GM12801 (cell line): Measurements from ENCODE around the gene SLC43A1.

ENCODE experiments used
- TF ChIP-seq, protein P1 (sequence below): IDR thresholded peaks from one replicate; pipeline ENCODE4 v1.5.1; 2011; ENCODE audit warnings: control low read depth; ENCODE audit not compliant: insufficient read length; ENCODE audit errors: extremely low read depth

SLC43A1 gene

DNA sequence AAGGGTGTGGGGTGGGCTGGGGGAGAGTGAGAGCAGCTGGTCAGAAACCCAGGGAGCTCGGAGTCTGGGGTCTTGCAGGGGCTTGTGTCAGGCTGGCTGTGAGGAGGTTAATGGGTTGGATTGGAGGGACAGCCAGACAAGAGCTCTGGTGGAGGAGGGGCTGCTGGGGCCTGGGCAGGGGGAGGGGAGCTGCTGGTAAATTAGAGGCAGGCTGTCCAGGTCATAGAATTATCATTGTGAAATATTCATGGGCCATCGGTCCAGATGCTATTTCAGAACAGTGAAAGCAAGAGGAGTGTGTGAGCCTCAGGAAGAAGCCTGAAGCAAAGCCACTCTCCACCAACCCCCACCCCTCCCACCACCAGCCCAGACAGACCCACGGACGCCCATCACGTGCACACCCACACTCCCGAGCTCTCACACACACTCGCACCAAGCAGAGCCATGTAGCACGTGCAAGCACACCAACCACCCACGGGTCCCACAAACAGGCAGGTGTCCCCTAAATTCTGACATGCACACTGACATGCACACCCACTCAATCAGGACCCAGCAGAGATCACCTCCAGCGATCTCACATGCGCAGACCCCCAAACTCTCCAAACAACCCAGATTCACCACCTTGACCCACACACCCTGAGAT, 36.4 kb downstream of the SLC43A1 start:
- TF ChIP-seq, protein P1, sequence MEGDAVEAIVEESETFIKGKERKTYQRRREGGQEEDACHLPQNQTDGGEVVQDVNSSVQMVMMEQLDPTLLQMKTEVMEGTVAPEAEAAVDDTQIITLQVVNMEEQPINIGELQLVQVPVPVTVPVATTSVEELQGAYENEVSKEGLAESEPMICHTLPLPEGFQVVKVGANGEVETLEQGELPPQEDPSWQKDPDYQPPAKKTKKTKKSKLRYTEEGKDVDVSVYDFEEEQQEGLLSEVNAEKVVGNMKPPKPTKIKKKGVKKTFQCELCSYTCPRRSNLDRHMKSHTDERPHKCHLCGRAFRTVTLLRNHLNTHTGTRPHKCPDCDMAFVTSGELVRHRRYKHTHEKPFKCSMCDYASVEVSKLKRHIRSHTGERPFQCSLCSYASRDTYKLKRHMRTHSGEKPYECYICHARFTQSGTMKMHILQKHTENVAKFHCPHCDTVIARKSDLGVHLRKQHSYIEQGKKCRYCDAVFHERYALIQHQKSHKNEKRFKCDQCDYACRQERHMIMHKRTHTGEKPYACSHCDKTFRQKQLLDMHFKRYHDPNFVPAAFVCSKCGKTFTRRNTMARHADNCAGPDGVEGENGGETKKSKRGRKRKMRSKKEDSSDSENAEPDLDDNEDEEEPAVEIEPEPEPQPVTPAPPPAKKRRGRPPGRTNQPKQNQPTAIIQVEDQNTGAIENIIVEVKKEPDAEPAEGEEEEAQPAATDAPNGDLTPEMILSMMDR, result no peak

DNA sequence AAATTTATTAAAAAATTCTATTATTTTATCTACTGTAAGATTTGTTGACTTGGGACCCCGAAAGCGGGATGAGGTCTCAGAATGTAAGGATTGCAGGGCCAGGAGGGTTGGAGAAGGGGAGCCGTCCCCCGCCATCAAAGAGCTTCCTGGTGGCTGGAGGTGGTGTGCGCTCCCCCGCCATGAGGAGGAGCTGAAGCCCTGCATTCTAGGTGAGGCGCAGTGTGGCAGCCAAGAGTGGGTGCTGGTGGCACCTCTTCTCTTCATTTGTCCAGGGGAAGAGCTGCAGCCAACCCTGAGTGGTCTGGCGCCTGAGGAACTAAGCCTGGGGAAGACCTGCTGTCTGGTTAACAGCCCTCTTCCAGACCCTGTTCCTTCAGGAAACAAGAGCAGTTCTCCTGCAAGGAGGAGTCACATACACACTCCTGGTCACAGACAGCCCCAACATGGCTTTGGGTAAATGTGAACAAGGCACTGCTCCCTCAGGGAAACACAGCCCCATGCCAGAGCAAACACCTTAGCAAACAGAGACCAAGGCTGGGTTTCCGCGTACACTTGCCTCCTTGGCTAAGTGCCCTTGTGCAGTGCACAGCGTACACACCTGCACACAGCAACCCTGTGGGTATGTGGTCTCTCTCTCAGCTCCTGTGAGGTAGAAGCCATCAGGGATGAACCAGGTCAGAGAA, 37.9 kb downstream of the SLC43A1 start:
- TF ChIP-seq, protein P1, result no peak

DNA sequence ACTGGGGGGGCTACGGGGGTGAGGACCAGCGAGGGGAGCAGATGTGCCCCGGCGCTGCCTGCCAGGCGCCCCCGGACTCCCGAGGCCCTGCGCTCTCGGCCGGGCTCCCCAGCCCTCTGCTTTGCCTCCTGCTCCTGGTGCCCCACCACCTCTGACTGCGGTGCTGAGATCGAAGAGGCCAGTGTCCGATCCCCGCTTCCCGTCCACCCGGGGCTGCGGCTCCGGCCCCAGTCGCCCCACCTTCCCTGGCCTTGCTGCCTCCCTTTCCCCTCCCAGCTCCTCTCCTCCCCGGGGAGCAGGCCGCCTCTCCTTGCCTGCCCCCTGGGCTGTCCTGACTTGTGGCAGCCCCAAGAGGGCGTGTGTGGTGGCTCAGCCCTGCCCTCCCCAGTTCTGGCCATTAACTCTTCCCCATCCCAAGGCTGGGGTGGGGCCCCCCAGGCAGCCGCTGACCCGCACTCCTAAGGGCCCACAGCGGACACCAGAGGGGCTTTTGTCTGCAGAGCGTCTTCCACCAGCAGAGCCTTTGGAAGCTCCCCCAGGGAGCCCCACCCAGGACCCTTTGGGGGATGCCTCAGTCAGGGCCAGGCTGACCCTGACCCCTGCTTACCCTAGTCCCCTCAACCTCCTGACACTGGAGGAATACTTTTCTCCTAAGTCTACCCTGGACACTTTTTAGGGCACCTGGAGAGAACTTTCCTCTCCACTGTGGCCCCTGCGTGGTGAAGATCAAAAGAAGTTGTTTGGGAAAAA, 38.6 kb downstream of the SLC43A1 start:
- TF ChIP-seq, protein P1, result no peak

DNA sequence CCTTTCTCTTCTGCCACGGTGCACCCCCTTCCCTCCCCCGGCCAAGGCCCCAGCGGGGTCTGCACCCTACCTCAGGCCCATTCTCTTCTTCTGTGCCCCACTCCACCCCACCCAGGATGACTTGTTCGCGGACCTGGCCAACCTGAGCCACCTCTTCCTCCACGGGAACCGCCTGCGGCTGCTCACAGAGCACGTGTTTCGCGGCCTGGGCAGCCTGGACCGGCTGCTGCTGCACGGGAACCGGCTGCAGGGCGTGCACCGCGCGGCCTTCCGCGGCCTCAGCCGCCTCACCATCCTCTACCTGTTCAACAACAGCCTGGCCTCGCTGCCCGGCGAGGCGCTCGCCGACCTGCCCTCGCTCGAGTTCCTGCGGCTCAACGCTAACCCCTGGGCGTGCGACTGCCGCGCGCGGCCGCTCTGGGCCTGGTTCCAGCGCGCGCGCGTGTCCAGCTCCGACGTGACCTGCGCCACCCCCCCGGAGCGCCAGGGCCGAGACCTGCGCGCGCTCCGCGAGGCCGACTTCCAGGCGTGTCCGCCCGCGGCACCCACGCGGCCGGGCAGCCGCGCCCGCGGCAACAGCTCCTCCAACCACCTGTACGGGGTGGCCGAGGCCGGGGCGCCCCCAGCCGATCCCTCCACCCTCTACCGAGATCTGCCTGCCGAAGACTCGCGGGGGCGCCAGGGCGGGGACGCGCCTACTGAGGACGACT, 39.3 kb downstream of the SLC43A1 start:
- TF ChIP-seq, protein P1, result no peak

DNA sequence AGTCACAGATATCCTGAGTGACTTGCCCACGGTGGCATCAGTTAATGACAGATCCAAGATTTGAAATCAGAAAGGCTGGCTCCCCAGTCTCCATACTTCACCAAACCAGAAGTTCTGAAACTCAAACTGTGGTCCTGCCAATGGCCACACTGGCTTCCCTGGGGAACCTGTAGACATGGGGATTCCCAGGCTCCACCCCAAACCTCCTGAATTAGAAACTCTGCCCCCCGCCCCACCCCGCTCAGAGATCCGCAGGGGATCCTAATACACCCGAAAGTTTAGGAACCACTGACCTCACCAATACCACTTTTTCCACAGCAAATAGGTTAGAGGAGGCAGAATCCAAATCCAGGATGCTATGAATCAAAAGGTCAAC, 39.8 kb downstream of the SLC43A1 start:
- TF ChIP-seq, protein P1, result no peak

DNA sequence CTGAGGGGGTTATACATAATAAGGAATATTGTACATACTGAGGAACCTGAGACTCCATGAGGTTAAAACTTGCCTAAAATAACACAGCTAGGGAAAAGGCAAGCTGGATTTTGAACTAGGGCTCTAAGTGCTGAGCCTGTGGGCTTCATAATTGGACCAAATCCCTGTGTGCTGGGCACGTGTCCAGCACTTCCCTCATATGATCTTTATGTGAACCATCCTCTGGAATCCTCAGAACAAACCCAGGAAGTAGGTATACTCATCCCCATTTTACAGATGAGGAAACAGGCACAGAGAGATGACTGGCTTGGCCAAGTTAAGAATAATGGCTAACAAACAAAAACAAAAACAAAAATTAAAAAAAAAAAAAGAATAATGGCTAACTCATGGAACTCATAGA, 40.3 kb downstream of the SLC43A1 start:
- TF ChIP-seq, protein P1, result no peak

DNA sequence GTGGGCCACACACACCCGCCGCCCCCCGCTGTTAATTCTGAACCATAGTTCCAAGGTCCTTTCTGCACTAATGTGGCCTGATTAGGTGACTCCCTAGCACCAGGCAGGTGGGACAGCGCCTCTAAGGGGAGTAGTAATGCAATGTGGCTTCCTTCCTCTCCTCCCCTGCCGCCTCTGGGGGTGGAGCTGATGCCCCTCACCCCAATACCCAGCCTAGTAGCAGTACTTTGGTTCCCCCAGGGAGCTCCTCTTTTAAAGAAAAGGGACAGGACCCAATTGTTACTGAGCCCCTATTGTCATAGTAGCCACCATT, 40.7 kb downstream of the SLC43A1 start:
- TF ChIP-seq, protein P1, result no peak
